ENCODE data around the gene NEU4. TPM values are rescaled to one million over a fixed set of nuclear protein-coding genes. Genes with fewer than 3 reads are reported as not detected.
A peak's percentile ranks its signal among the peaks of the same experiment; 100 is the strongest.
"Not testable (repeated sequence)": the region's sequence is repeated elsewhere in the genome, so short reads cannot be mapped to it uniquely, and the experiment has no call there.

Gene NEU4
- total RNA-seq, 4 donors from 2014 or later, result 0.15 TPM; not detected in 3

DNA sequence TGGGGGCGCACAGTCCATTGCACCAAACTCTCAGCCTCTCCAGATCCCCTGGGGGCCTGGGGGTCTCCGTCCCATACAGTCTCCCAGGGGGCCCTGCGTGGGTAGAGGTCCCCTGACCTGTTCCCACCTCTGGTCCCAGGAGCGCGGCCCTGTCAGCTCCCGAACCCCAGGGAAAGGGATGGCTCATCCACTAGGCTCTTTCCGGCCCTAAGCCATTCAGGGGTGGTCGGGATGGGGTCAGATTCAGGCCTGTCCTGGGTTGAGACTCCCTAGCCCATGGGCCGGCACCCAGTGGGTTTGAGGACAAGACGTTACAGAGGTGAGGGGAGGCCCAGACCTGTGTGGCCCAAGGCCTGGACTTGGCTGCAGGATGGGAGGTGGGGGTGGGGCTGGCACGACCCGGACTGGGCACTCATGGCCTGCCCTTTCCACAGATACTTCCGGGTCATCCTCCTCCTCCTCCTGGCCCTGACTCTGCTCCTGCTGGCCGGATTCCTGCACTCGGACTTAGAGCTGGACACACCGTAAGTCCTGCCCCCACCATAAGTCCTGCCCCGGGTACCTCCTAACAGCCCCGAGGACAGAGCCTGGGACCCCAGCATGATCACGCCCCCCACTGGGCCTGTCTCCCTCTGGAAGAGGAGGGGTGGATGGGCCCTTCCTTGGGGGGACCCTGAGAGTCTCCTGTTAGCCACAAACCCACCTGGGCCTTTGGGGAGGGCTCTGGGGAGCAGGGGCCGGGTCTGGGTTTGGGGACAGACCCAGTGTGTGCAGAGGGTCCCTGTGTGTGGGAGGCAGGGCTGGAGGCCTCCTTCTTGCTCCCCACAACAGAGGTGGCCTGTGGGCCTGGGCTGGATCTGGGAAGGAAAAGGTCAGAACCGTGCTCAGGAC is 10.1 kb upstream of the NEU4 start:
- TF ChIP-seq POLR2A (IDR thresholded peaks at IDR 0.05), result no peak
- TF ChIP-seq, protein P1, sequence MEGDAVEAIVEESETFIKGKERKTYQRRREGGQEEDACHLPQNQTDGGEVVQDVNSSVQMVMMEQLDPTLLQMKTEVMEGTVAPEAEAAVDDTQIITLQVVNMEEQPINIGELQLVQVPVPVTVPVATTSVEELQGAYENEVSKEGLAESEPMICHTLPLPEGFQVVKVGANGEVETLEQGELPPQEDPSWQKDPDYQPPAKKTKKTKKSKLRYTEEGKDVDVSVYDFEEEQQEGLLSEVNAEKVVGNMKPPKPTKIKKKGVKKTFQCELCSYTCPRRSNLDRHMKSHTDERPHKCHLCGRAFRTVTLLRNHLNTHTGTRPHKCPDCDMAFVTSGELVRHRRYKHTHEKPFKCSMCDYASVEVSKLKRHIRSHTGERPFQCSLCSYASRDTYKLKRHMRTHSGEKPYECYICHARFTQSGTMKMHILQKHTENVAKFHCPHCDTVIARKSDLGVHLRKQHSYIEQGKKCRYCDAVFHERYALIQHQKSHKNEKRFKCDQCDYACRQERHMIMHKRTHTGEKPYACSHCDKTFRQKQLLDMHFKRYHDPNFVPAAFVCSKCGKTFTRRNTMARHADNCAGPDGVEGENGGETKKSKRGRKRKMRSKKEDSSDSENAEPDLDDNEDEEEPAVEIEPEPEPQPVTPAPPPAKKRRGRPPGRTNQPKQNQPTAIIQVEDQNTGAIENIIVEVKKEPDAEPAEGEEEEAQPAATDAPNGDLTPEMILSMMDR (IDR thresholded peaks at IDR 0.05), result no peak
- 88 to 90% methylated on average over 19 to 20 of the region's 21 CpGs for WGBS, 2 donors
- intact Hi-C loops (cut with DNase I; ENCODE audit: low total_unique reads), result no loop called here
- peak in 1 of 2 donors; percentile 9 for DNase-seq (ENCODE audit: low spot score in 2 of 2)
- no peak overlapping the region for H3K4me3 ChIP-seq (ENCODE audit: low read depth, poor library complexity, severe bottlenecking)

DNA sequence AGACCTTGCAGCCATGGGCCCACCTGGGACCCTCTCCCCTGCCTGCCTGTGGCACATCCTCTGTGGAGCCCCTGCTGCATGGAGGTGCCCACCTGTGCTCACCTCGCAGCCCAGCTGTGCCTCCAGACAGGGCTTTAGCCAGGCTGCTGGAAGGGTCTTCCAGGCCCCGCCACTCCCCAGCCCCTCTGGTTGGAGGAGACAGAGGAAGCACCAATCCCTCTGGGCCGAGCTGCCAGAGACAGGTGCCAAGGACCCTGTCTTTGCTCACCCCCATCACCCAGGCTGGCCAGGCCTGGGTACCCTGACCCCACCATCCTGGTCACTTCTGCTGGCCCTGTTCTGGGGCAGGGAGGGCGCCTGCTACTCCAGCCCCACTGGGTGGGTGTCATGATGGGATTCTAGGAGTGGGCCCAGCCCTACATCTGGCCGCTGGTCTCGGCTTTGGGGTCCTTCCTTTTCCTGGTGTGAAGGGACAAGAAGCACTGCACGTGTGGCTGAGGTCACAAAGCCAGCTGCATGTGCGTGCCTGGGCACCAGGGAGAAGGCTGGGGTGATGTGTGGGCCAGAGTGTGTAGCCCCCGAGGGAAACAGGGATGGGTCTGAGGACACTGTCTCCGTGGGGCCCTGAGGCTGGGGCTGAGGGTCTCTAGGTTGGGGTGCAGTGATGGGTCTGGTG is 9.3 kb upstream of the NEU4 start:
- no peak overlapping the region for H3K4me3 ChIP-seq (ENCODE audit: low read depth, poor library complexity, severe bottlenecking)
- WGBS, 2 donors, result 88 to 90% methylated on average over 8 of the region's 10 CpGs
- TF ChIP-seq, protein P1 (IDR thresholded peaks at IDR 0.05), result no peak
- no peak for TF ChIP-seq POLR2A (IDR thresholded peaks at IDR 0.05)
- DNase-seq (ENCODE audit: low spot score in 2 of 2), result peak in 1 of 2 donors; percentile 6
- intact Hi-C loops (cut with DNase I; ENCODE audit: low total_unique reads), result no loop called here

DNA sequence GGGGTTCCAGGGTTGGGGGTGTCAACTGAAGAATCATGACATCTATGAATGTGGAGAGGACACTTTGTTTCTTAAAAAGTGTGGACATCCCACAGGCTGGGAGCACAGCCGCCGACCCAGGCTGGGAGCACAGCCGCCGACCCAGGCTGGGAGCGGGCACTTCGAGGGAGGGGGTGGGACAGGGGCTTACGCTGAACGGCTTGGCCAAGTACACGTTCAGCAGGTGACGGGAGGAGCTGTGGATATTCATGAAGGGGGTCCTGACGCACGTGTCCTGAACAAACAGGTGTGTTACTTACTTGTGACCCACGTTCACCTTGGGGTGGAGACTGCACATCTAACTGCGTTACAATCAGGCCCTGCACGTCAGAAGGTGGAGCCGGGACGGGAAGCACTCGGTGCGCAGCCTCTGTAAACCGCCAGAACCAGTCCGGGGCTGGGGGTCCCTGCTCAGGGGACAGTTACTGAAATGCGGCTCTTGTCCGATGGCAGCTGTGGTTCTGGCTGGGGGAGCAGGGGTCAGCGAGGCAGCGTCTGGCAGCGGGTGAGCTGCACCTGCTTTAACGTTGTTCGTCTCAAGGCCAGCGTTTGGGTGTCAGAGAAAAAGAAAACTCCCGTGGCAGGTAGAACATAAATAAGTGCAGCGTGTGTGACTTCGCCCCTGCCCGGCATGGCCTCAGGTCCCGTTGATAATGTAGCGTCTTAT is 8.6 kb upstream of the NEU4 start:
- intact Hi-C loops (cut with DNase I; ENCODE audit: low total_unique reads); H3K4me3 ChIP-seq (ENCODE audit: low read depth, poor library complexity, severe bottlenecking): not testable (repeated sequence)
- 76 to 82% methylated on average over 35 of the region's 35 CpGs for WGBS, 2 donors
- peak in 1 of 2 donors; percentile 9 for DNase-seq (ENCODE audit: low spot score in 2 of 2)

DNA sequence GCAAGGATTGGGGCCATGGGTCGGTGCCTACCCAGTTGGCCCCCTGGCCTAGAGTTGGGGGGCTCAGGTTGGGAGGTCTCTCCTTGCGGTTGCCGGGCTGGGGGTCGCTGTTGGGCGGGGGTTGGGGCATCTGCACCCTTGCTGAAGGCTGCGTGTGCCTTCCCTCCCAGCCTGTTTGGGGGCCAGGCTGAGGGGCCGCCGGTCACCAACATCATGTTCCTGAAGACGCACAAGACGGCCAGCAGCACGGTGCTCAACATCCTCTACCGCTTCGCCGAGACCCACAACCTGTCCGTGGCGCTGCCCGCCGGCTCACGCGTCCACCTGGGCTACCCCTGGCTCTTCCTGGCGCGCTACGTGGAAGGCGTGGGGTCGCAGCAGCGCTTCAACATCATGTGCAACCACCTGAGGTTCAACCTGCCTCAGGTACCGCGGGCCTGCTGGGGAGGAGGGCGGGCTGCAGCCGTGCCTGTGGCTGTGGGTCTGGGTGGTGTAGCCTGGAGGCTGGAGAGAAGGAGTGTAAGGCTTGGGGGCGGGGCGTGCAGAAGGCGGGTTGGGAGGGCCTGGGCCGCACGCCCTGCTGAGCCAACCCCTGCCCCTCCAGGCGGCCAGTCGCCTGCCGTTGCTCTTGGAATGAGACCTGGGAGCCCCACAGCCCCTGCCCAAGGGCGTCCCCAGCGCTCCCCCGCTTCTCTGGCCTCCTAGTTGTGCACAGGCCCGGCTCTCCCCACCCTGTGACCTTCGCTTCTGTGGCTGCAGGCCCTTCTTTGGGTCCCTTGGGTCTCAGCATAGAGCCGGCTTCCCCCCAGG is 7.2 kb upstream of the NEU4 start:
- H3K4me3 ChIP-seq (ENCODE audit: low read depth, poor library complexity, severe bottlenecking), result no peak overlapping the region
- no peak for DNase-seq (ENCODE audit: low spot score in 2 of 2)
- intact Hi-C loops (cut with DNase I; ENCODE audit: low total_unique reads), result no loop called here
- 76 to 82% methylated on average over 38 to 44 of the region's 44 CpGs for WGBS, 2 donors
- TF ChIP-seq, protein P1 (IDR thresholded peaks at IDR 0.05), result no peak
- TF ChIP-seq POLR2A (IDR thresholded peaks at IDR 0.05), result no peak

DNA sequence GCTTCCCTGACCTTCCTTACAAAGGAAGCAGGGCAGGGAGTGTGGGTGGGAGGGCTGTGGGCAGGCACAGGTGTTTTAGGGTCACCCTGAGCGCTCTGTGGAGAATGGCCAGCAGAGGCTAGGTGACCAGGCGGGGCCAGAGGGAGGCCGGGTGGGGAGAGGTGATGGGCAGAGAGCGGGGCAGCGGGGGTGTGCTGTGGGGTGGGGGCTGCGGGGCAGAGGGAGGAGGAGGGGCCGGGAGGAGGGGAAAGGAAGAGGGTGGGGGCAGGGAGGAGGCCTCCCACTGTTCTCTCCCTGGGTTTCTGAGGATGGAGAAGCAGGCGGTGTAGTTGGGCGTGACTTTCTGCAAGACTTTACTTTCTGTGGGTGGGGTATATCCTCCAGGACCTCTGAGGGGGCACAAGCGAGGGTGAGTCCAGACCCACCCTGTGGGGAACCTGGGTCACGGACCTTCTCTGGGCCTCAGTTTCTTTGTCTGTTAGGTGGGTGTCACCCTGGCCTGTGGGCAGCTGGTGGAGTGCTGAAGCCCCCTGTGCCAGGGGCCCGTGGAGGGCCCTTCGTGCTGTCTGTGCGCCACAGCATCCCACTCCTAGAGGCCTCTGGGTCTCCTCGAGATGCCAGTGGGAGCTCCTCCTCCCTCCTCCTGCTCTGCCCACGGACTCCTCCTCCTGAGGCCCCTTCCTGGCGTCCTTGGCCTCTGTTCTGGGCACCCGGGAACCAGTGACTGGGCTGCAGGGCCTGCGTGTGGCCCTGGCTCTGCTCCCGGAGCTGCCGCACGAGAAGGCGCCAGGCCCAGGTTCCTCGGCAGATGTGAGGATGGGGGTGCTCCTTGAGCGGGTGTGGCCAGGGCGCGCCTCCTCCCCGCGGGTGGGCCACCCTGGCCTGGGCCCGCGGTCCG is 6.3 kb upstream of the NEU4 start:
- DNase-seq (ENCODE audit: low spot score in 2 of 2), result peak in 1 of 2 donors; percentile 81
- intact Hi-C loops (cut with DNase I; ENCODE audit: low total_unique reads), result no loop called here
- no peak overlapping the region for H3K4me3 ChIP-seq (ENCODE audit: low read depth, poor library complexity, severe bottlenecking)
- WGBS, 2 donors, result 42 to 73% methylated on average over 17 to 31 of the region's 32 CpGs
- TF ChIP-seq, protein P1 (IDR thresholded peaks at IDR 0.05), result no peak
- TF ChIP-seq POLR2A (IDR thresholded peaks at IDR 0.05), result no peak
